K562 (cell line): ENCODE measurements around the gene GIMAP7. TPM values are rescaled to one million over a fixed set of nuclear protein-coding genes. Genes with fewer than 3 reads are reported as not detected.
A peak's percentile ranks its signal among the peaks of the same experiment; 100 is the strongest.

Source experiments
- CHCHD3 ChIP-seq: fragments of 250-450 bp; sonication (Bioruptor Pico); IDR thresholded peaks from 2 replicates; pipeline ENCODE4 v2.1.2; 2022; ENCODE audit warnings: mild to moderate bottlenecking
- EHMT2 ChIP-seq: fragments of 450-650 bp; IDR thresholded peaks from 2 replicates; pipeline ENCODE4 v1.6.1; 2018; ENCODE audit warnings: antibody characterized with exemption
- ETV6 ChIP-seq, 3 experiments: fragments of 150-350 bp in 1 of 3; sonication (generic) in 1 of 3; formaldehyde crosslinking in 1 of 3; IDR thresholded peaks; 2 replicates each; pipeline versions ENCODE4 v1.6.1 to v1.8.0; 2014 to 2022; ENCODE audit warnings: borderline replicate concordance in 2 of 3, low read depth in 2 of 3, antibody characterized with exemption in 1 of 3, low read length in 1 of 3, mild to moderate bottlenecking in 1 of 3, missing genetic modification reagents in 1 of 3
- FOS ChIP-seq: IDR thresholded peaks from 3 replicates; pipeline ENCODE4 v1.6.1; 2011; ENCODE audit not compliant: insufficient read length; ENCODE audit errors: extremely low read depth
- L3MBTL2 ChIP-seq: fragments of 450-650 bp; IDR thresholded peaks from 2 replicates; pipeline ENCODE4 v1.6.1; 2016; ENCODE audit warnings: mild to moderate bottlenecking, moderate library complexity
- LCOR ChIP-seq: sonication (generic); formaldehyde crosslinking; IDR thresholded peaks from 2 replicates; pipeline ENCODE4 v1.8.0; 2022; ENCODE audit warnings: mild to moderate bottlenecking, missing genetic modification reagents
- RAD21 ChIP-seq, 2 experiments: fragments of 250-450 bp in 1 of 2; fragments of 450-650 bp in 1 of 2; sonication (Bioruptor Pico) in 1 of 2; formaldehyde crosslinking in 1 of 2; IDR thresholded peaks in 1 of 2; conservative IDR thresholded peaks in 1 of 2; 2 replicates each; pipeline versions ENCODE4 v1.4.0 to v1.8.0; 2020 to 2022; ENCODE audit warnings: mild to moderate bottlenecking in 2 of 2, moderate library complexity in 1 of 2
- RB1 ChIP-seq: fragments of 450-650 bp; IDR thresholded peaks from 2 replicates; pipeline ENCODE4 v1.6.1; 2017; ENCODE audit warnings: low read depth, mild to moderate bottlenecking
- RFX5 ChIP-seq: IDR thresholded peaks from 2 replicates; pipeline ENCODE4 v1.6.1; 2011; ENCODE audit warnings: low read depth, mild to moderate bottlenecking, improper control_type of control experiment, low read length
- THAP7 ChIP-seq: fragments of 250-450 bp; sonication (Bioruptor Pico); IDR thresholded peaks from 2 replicates; pipeline ENCODE4 v1.5.0; 2021
- TRIM24 ChIP-seq, 2 experiments: fragments of 450-650 bp; IDR thresholded peaks; 2 replicates each; pipeline ENCODE4 v1.6.1; 2016
- ZEB2 ChIP-seq: fragments of 450-650 bp; IDR thresholded peaks from 2 replicates; pipeline ENCODE4 v1.6.1; 2016
- ZNF121 ChIP-seq: sonication (generic); formaldehyde crosslinking; conservative IDR thresholded peaks from 2 replicates; pipeline ENCODE4 v1.8.0; 2022; ENCODE audit warnings: missing genetic modification reagents
- ZZZ3 ChIP-seq: fragments of 450-650 bp; IDR thresholded peaks from 2 replicates; pipeline ENCODE4 v1.6.1; 2016; ENCODE audit warnings: antibody characterized with exemption, mild to moderate bottlenecking, moderate library complexity
- polyA plus RNA-seq, 8 experiments: library from polyadenylated mRNA; depleted of rRNA in 4 of 8; stranded (reverse) in 5 of 8; unstranded in 3 of 8; fragments of >200 nt; fragmentation: Nextera tagmentation in 2 of 8; fragmentation: Illumina TruSeq in 1 of 8; extraction: Ambion mirVana in 2 of 8; extraction: Trizol in 1 of 8; gene quantifications; 2 replicates each; pipeline versions ENCODE4 v1.2.1 to v1.2.3, GENCODE V29; 2011 to 2014; ENCODE audit warnings: inconsistent platforms in 1 of 8, missing spikeins in 1 of 8
- total RNA-seq, 7 experiments: library from RNA; depleted of rRNA in 6 of 7; stranded (reverse); fragments of >200 nt in 6 of 7; fragmentation: Illumina TruSeq in 2 of 7; extraction: Trizol in 2 of 7; gene quantifications; 2 replicates each; pipeline versions ENCODE4 v1.2.1 to v1.2.3, GENCODE V29; 2011 to 2021; ENCODE audit warnings: low replicate concordance in 1 of 7
- TF ChIP-seq, protein P1 (sequence below): fragments of 250-450 bp; sonication (Bioruptor Pico); IDR thresholded peaks from 2 replicates; pipeline ENCODE4 v1.4.0; 2020; ENCODE audit warnings: mild to moderate bottlenecking
- TF ChIP-seq, protein P2 (sequence below): sonication (generic); formaldehyde crosslinking; IDR thresholded peaks from 2 replicates; pipeline ENCODE4 v1.8.0; 2022; ENCODE audit warnings: missing genetic modification reagents, mild to moderate bottlenecking, moderate library complexity, borderline replicate concordance

Gene GIMAP7
- total and polyA plus RNA-seq, 9 of the 15 experiments (the other 6 are each of a cell fraction or from before 2014, with no cell fraction given): 0.42 TPM; not detected in 8

- TF ChIP-seq RAD21 (CRISPR knock-in tag; conservative IDR thresholded peaks at IDR 0.05 in 1 of 2, IDR thresholded peaks at IDR 0.05 in 1 of 2) (no peak), ETV6 (IDR thresholded peaks at IDR 0.05; ENCODE audit: borderline replicate concordance in 1 of 2, low read depth in 2 of 2, low read length in 1 of 2) (no peak), ETV6 (CRISPR knock-in tag; IDR thresholded peaks at IDR 0.05; ENCODE audit: borderline replicate concordance) (no peak), LCOR (CRISPR knock-in tag) (no peak), RB1 (no peak), L3MBTL2 (peak; percentile 63; the same call in 1 of the 2 replicates), RFX5 (no peak), CHCHD3 (no peak), ZEB2 (no peak), ZNF121 (no peak), ZZZ3 (no peak), TRIM24 (IDR thresholded peaks at IDR 0.05) (no peak), THAP7 (CRISPR knock-in tag) (no peak), EHMT2 (peak; percentile 96), FOS (no peak)
- TF ChIP-seq, protein P1, sequence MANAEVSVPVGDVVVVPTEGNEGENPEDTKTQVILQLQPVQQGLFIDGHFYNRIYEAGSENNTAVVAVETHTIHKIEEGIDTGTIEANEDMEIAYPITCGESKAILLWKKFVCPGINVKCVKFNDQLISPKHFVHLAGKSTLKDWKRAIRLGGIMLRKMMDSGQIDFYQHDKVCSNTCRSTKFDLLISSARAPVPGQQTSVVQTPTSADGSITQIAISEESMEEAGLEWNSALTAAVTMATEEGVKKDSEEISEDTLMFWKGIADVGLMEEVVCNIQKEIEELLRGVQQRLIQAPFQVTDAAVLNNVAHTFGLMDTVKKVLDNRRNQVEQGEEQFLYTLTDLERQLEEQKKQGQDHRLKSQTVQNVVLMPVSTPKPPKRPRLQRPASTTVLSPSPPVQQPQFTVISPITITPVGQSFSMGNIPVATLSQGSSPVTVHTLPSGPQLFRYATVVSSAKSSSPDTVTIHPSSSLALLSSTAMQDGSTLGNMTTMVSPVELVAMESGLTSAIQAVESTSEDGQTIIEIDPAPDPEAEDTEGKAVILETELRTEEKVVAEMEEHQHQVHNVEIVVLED: no peak
- TF ChIP-seq, protein P2, sequence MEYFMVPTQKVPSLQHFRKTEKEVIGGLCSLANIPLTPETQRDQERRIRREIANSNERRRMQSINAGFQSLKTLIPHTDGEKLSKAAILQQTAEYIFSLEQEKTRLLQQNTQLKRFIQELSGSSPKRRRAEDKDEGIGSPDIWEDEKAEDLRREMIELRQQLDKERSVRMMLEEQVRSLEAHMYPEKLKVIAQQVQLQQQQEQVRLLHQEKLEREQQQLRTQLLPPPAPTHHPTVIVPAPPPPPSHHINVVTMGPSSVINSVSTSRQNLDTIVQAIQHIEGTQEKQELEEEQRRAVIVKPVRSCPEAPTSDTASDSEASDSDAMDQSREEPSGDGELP: peak; percentile 85
These were observed 37.6 kb upstream of the GIMAP7 start (continued) for GRCh38 chr7:150476819-150477631.
